ENCODE results near the gene PITPNC1.

PITPNC1 gene

DNA sequence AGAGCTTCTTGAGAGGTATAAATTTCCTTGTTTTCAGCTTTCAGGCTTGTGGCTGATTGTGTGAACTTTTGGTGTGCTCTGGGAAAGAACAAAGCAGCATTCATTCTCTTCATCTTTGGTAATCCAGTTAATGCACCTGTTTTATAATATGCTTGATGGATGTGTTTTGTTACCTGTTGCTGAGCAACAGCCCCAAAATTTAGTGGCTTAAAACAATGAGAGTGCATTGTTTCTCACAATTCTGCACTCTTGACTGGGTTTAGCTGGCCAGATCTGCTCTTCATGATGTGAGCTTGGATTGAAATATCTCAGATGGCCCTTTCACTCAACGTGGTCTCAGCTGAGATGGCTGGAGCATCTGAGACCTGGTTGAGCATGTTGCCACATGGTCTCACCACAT, 281.9 kb downstream of the PITPNC1 start:
- DNase-seq: no peak

GRCh38 chr17:67662712-67663111, 285.6 kb downstream of the PITPNC1 start:
- no peak for DNase-seq

- no peak for DNase-seq
These were observed 286.4 kb downstream of the PITPNC1 start for GRCh38 chr17:67663457-67663856.

GRCh38 chr17:67666028-67666427, 288.9 kb downstream of the PITPNC1 start:
- DNase-seq: no peak

- no peak for DNase-seq
These were observed 289.6 kb downstream of the PITPNC1 start for GRCh38 chr17:67666710-67667109.

GRCh38 chr17:67671493-67671892, 294.4 kb downstream of the PITPNC1 start:
- DNase-seq: no peak

GRCh38 chr17:67672592-67673335, 295.7 kb downstream of the PITPNC1 start:
- DNase-seq: no peak

DNA sequence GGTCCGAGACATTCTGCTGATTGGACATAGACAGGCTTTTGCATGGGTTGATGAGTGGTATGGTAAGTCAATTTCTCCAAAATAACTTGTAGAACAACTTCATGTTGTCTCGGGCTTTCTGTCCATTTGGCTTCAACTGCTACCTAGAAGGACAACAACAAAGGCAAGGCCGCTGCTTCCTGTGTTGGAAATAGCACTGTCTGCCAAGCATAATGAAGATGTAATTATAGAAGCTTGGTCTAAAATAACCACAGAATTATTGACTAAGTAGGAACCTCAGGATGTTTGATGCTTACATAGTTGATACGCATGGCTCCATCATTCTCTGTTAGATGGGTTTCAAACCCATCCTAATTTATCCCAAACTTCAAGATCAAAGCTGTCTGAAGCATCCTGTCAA, 298.4 kb downstream of the PITPNC1 start:
- DNase-seq: no peak

DNA sequence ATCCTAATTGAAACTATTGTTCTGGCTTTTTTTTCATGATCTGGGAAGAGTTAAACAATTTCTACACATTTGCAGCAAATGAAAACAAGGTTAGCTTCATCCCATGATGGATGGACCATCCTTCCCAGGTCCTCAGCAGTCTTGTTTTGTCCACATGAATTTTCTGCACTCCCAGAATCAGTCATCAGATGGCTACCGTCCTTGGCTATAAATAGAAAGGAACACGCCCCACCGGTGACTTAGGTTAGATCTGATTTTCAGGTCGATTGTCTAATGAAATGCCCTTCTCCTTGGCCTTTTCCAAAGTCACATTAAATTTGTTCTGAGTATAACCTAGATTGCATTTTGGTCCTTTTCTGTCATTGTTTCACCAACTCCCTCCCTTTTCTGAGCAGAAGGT, 299.2 kb downstream of the PITPNC1 start:
- no peak for DNase-seq

DNA sequence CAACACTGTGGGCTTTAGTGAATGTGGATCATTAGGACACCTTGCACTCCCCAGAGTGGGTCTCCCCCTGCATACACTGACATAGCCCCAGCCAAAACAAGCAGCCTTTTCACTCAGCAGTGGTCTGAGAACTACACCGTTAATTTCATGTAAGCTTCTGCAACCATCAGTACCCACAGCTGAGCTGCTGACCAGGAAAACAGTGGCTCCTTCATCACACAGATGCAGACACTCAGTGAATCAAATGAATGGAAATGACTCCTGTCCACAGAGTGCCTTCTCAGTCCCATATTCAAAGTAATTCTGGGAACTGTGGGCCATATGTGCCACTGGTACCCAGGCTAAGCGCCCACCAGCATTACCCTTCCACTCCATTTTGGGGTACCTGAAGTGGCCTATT, 301.3 kb downstream of the PITPNC1 start:
- no peak for DNase-seq

GRCh38 chr17:67679225-67679624, 302.1 kb downstream of the PITPNC1 start:
- DNase-seq: no peak

DNA sequence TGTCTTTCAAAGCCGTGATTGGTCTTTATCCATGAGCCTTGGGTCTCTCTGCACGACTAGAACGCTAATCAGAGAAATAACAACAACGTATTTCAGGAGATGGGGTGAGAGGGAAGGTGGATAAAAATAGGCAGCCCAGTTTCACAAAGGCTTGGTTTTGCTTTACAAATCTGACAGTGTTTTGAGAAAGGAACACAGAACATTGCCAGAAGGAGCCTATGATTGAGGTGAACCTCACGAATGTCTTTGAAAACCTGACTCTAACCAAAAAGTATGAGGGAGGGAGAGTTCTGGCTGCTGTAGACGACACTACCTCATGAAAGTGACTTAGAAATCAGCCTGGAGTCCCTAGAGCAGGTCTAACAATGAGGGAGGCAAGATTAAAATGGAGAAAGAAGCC, 302.6 kb downstream of the PITPNC1 start:
- no peak for DNase-seq

GRCh38 chr17:67680445-67681224, 303.6 kb downstream of the PITPNC1 start:
- DNase-seq: no peak

GRCh38 chr17:67682196-67682595, 305.1 kb downstream of the PITPNC1 start:
- DNase-seq: no peak

- DNase-seq: no peak
These were observed 308.3 kb downstream of the PITPNC1 start for GRCh38 chr17:67685351-67685750.

- DNase-seq: no peak
These were observed 309.2 kb downstream of the PITPNC1 start for GRCh38 chr17:67686241-67686640.

DNA sequence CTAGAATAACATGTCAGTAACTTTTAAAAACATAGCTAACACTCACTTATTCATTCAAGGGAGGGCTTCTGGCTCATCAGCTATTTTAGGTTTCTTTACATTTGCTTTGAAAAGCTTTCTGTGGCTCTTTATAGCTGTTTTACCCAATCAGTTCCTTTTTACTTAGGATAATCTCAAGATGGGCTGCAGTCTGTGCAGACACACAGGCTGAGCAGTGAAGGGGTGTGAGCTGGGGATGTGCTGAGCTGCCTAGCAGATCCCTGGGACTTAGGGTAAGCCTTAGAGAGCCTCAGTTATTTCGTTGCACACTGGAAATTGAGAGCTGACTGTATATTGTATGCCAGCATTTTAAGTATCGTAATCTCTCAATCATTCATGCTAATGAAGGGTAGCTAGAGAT, 310.4 kb downstream of the PITPNC1 start:
- no peak for DNase-seq

DNA sequence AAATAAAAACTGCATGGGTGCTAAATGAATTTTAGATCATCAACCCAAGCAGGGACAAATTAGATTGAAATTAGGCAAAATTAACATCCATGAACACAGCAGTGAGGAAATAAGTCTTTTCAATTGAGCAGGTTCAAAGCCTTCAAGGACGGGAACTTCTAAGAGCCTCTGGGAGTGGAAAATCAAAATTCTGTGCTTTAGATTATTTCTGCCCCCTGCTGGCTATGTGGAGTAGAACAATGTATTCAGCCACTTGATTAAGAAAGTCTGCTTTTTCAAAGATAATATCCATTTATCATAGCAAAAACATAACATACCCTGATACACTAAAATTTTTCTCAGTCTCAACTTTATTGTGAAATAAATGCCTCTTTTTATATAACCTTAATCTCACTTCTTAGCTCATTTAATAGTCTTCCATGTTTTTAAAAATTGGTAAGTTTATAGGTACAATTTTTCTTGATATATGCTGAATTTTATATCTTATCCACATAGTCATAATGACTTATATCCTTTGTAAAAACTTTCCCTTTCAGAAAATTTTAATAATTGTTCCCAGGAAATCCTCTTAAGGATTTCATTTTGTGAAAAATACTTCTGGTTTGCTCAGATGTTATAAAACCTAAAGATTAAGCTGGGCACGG, 312.6 kb downstream of the PITPNC1 start:
- DNase-seq: peak; percentile 5

GRCh38 chr17:67693811-67694210, 316.7 kb downstream of the PITPNC1 start:
- DNase-seq: no peak

- no peak for DNase-seq
These were observed 319.3 kb downstream of the PITPNC1 start for GRCh38 chr17:67696347-67696746.

DNA sequence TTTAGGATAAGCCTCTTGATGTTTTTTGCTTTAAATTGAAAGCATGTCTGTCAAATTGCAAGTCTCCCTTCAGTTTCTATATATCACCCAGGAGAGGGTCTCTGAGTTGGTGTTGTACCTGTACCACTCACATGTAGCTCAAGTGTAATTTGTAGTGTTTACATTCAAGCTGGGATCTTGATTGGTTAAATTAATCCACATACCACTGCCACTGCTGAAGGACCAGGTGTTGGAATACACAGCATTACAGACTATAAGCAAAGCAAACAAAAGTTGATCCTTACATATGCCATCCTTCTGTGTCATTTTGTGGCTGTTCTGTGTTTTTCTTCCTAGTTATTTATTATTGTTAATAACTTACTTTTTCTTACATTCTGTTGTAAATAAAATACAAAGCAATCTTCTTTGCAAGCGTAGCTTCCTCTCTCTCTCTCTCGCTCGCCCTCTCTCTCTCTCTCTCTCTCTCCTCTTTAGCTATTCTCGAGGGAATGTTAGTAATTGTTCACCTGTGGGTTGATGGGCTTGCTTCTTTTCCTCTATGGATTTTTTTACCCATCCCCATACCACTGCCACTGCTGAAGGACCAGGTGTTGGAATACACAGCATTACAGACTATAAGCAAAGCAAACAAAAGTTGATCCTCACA, 319.9 kb downstream of the PITPNC1 start:
- no peak for DNase-seq

DNA sequence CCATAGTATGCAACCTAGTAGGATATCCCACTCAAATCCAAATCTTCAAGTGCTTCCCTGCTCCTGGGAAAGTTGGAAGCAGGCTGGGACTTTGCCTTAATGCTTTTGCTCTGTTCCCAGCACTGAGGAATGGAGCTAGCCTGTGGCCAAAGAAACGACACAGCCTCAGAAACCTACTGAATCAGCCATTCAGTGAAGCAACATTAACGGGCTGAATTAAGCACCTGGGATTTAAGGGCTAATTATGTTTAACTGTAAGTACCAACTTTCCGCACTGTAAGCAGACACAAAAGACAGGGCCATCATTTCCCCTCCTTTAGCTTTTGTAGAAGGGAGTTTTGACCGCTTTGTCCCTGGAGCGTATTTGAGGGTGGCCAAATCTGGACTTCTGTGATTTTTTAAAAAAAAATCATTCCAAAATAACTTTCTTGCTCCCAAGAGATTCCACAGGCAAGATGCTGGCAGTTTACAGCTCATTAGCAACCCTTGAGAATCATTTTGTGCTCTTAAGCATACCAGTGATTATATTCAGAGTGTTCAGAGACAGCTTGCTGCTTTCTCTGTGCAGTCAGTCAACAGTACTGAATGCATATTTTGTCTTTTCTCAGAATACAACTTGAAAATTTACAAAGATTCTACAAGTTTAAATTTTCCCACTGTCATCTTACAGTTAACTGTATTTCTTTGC, 323.1 kb downstream of the PITPNC1 start:
- no peak for DNase-seq

- DNase-seq: no peak
These were observed 323.6 kb downstream of the PITPNC1 start for GRCh38 chr17:67700725-67701119.

Measured in SHP77 treated with DMSO at 0.1 percent for 48 hours (cell line).